ENCODE data around the gene COG7.
"Not testable (repeated sequence)": the region's sequence is repeated elsewhere in the genome, so short reads cannot be mapped to it uniquely, and the experiment has no call there.

COG7 gene

GRCh38 chr16:23408242-23408822, 44.7 kb downstream of the COG7 start:
- no peak for DNase-seq

GRCh38 chr16:23407436-23408127, 45.4 kb downstream of the COG7 start:
- DNase-seq, result no peak

- DNase-seq, result no peak
Measured at GRCh38 chr16:23406546-23407240, 46.3 kb downstream of the COG7 start.

GRCh38 chr16:23406024-23406423, 47.0 kb downstream of the COG7 start:
- no peak for DNase-seq

GRCh38 chr16:23403547-23403946, 49.4 kb downstream of the COG7 start:
- no peak for DNase-seq

GRCh38 chr16:23402100-23402499, 50.9 kb downstream of the COG7 start:
- DNase-seq, result no peak

GRCh38 chr16:23401139-23401538, 51.9 kb downstream of the COG7 start:
- DNase-seq, result no peak

- not testable (repeated sequence) for DNase-seq
Measured at GRCh38 chr16:23400447-23400846, 52.5 kb downstream of the COG7 start.

- DNase-seq, result no peak
Measured at GRCh38 chr16:23398987-23399805, 53.8 kb downstream of the COG7 start.

GRCh38 chr16:23397464-23397863, 55.5 kb downstream of the COG7 start:
- no peak for DNase-seq

GRCh38 chr16:23395732-23396131, 57.3 kb downstream of the COG7 start:
- DNase-seq, result no peak

GRCh38 chr16:23394141-23394831, 58.7 kb downstream of the COG7 start:
- DNase-seq, result no peak

GRCh38 chr16:23392223-23392600, 60.8 kb downstream of the COG7 start:
- no peak for DNase-seq

- DNase-seq, result no peak
Measured at GRCh38 chr16:23391381-23392222, 61.4 kb downstream of the COG7 start.

- DNase-seq, result not testable (repeated sequence)
Measured at GRCh38 chr16:23389936-23390335, 63.1 kb downstream of the COG7 start.

GRCh38 chr16:23389201-23389600, 63.8 kb downstream of the COG7 start:
- DNase-seq, result no peak

- no peak for DNase-seq
Measured at GRCh38 chr16:23388786-23389185, 64.2 kb downstream of the COG7 start.

GRCh38 chr16:23387666-23388065, 65.3 kb downstream of the COG7 start:
- no peak for DNase-seq

- DNase-seq, result no peak
Measured at GRCh38 chr16:23385441-23385840, 67.5 kb downstream of the COG7 start.

- DNase-seq, result no peak
Measured at GRCh38 chr16:23384878-23385277, 68.1 kb downstream of the COG7 start.

GRCh38 chr16:23383881-23384280, 69.1 kb downstream of the COG7 start:
- DNase-seq, result no peak

GRCh38 chr16:23382279-23382678, 70.7 kb downstream of the COG7 start:
- DNase-seq, result no peak
